K562 (cell line): ENCODE results near the gene BHLHE40. TPM values are rescaled to one million over a fixed set of nuclear protein-coding genes. Genes with fewer than 3 reads are reported as not detected.

Source experiments
- CTCF ChIP-seq, 3 experiments: IDR thresholded peaks in 2 of 3; conservative IDR thresholded peaks in 1 of 3; 2 replicates each; pipeline ENCODE4 v1.5.1; 2011 to 2012; ENCODE audit warnings: low read length in 3 of 3, mild to moderate bottlenecking in 3 of 3, control low read depth in 2 of 3, improper control_type of control experiment in 1 of 3, inconsistent platforms in 1 of 3, low read depth in 1 of 3, mixed read lengths in 1 of 3, moderate library complexity in 1 of 3; ENCODE audit not compliant: insufficient read depth in 2 of 3
- GTF2E2 ChIP-seq: fragments of 200-800 bp; sonication (Bioruptor generic); IDR thresholded peaks from 2 replicates; pipeline ENCODE4 v1.6.1; 2016; ENCODE audit warnings: missing genetic modification characterization, missing compliant biosample characterization
- HEY1 ChIP-seq: fragments of 250-450 bp; sonication (Bioruptor Pico); IDR thresholded peaks from 2 replicates; pipeline ENCODE4 v1.5.0; 2020; ENCODE audit warnings: mild to moderate bottlenecking, moderate library complexity, borderline replicate concordance
- HINFP ChIP-seq: fragments of 450-650 bp; conservative IDR thresholded peaks from 2 replicates; pipeline ENCODE4 v1.6.1; 2016; ENCODE audit warnings: missing genetic modification characterization, low read depth, mild to moderate bottlenecking, control low read depth, missing compliant biosample characterization
- NRF1 ChIP-seq, 2 experiments: fragments of 450-650 bp; IDR thresholded peaks in 1 of 2; conservative IDR thresholded peaks in 1 of 2; 2 replicates each; pipeline ENCODE4 v1.6.1; 2014; ENCODE audit warnings: mild to moderate bottlenecking in 2 of 2
- PATZ1 ChIP-seq: fragments of 250-450 bp; sonication (Bioruptor Pico); IDR thresholded peaks from 2 replicates; pipeline ENCODE4 v1.5.0; 2020; ENCODE audit warnings: mild to moderate bottlenecking, borderline replicate concordance
- POLR2AphosphoS5 ChIP-seq: IDR thresholded peaks from 2 replicates; pipeline ENCODE4 v1.6.1; 2011; ENCODE audit warnings: mild to moderate bottlenecking, low read depth, low read length, moderate library complexity; ENCODE audit not compliant: control insufficient read depth, insufficient read depth
- POLR2H ChIP-seq: IDR thresholded peaks from 2 replicates; pipeline ENCODE4 v1.6.1; 2016; ENCODE audit warnings: missing genetic modification characterization, low read depth, mild to moderate bottlenecking, control low read depth, missing compliant biosample characterization, moderate library complexity
- RHOXF2B ChIP-seq: fragments of 250-450 bp; sonication (Bioruptor Pico); conservative IDR thresholded peaks from 2 replicates; pipeline ENCODE4 v1.5.1; 2021
- SREBF2 ChIP-seq: sonication (generic); formaldehyde crosslinking; IDR thresholded peaks from 2 replicates; pipeline ENCODE4 v1.4.0; 2020; ENCODE audit warnings: mild to moderate bottlenecking, missing genetic modification reagents
- ZNF12 ChIP-seq: sonication (generic); formaldehyde crosslinking; IDR thresholded peaks from 2 replicates; pipeline ENCODE4 v1.4.0; 2020; ENCODE audit warnings: mild to moderate bottlenecking, missing genetic modification reagents
- ZNF23 ChIP-seq: fragments of 250-450 bp; sonication (Bioruptor Pico); IDR thresholded peaks from 2 replicates; pipeline ENCODE4 v1.4.0; 2020; ENCODE audit warnings: mild to moderate bottlenecking
- ZNF316 ChIP-seq: fragments of 450-650 bp; IDR thresholded peaks from 2 replicates; pipeline ENCODE4 v1.6.1; 2016
- polyA plus RNA-seq, 8 experiments: library from polyadenylated mRNA; depleted of rRNA in 4 of 8; stranded (reverse) in 5 of 8; unstranded in 3 of 8; fragments of >200 nt; fragmentation: Nextera tagmentation in 2 of 8; fragmentation: Illumina TruSeq in 1 of 8; extraction: Ambion mirVana in 2 of 8; extraction: Trizol in 1 of 8; gene quantifications; 2 replicates each; pipeline versions ENCODE4 v1.2.1 to v1.2.3, GENCODE V29; 2011 to 2014; ENCODE audit warnings: inconsistent platforms in 1 of 8, missing spikeins in 1 of 8
- total RNA-seq, 7 experiments: library from RNA; depleted of rRNA in 6 of 7; stranded (reverse); fragments of >200 nt in 6 of 7; fragmentation: Illumina TruSeq in 2 of 7; extraction: Trizol in 2 of 7; gene quantifications; 2 replicates each; pipeline versions ENCODE4 v1.2.1 to v1.2.3, GENCODE V29; 2011 to 2021; ENCODE audit warnings: low replicate concordance in 1 of 7

Gene BHLHE40
- total and polyA plus RNA-seq, 9 of the 15 experiments (the other 6 are each of a cell fraction or from before 2014, with no cell fraction given): 12.0 to 83.9 (median 31.4) TPM

GRCh38 chr3:4930501-4930900 is 48.7 kb upstream of the BHLHE40 start (continued):
- TF ChIP-seq GTF2E2 (tag): no peak
- no peak for TF ChIP-seq SREBF2 (CRISPR knock-in tag)
- no peak for TF ChIP-seq RHOXF2B (CRISPR knock-in tag)
- TF ChIP-seq NRF1 (conservative IDR thresholded peaks at IDR 0.05 in 1 of 2, IDR thresholded peaks at IDR 0.05 in 1 of 2): no peak
- no peak for TF ChIP-seq POLR2AphosphoS5
- TF ChIP-seq ZNF316: no peak
- no peak for TF ChIP-seq ZNF23 (CRISPR knock-in tag)
- TF ChIP-seq POLR2H: no peak
- peak; percentile 21 to 40 (median 22); a peak in 3 of 6 replicates for TF ChIP-seq CTCF (IDR thresholded peaks at IDR 0.05 in 2 of 3, conservative IDR thresholded peaks at IDR 0.05 in 1 of 3; ENCODE audit: insufficient read depth in 2 of 3, low read depth in 1 of 3, low read length in 3 of 3)
- TF ChIP-seq ZNF12: no peak
- no peak for TF ChIP-seq HINFP
- TF ChIP-seq HEY1 (CRISPR knock-in tag): no peak
- no peak for TF ChIP-seq PATZ1 (CRISPR knock-in tag)
